B cell (primary cell): ENCODE results near the gene TNFRSF19. TPM values are rescaled to one million over a fixed set of nuclear protein-coding genes. Genes with fewer than 3 reads are reported as not detected.

Experiments used
- ATAC-seq: fragments of 200-7000 bp; cut with Tn5 transposase; one replicate; pipeline ENCODE4 v1.10.0; 2021; ENCODE audit warnings: low read depth, mild to moderate bottlenecking, moderate number of reproducible peaks, moderate library complexity
- CTCF ChIA-PET: fragments of 350-600 bp; sonication (Branson Sonifier 250); formaldehyde crosslinking; loops from one replicate; lab custom pipeline; 2021; ENCODE audit warnings: antibody characterized with exemption, inconsistent platforms; lab: Charles Lee
- POLR2A ChIA-PET: fragments of 350-600 bp; sonication (Branson Sonifier 250); formaldehyde crosslinking; loops from one replicate; lab custom pipeline; 2021; ENCODE audit warnings: antibody characterized with exemption; lab: Charles Lee
- DNase-seq: peaks from one replicate; pipeline ENCODE4 v3.0.0; 2013
- H2AFZ ChIP-seq: 2 replicates; pipeline ENCODE4 v1.6.1; 2012; ENCODE audit warnings: mild to moderate bottlenecking, low read depth, low read length; ENCODE audit not compliant: insufficient read depth, poor library complexity, severe bottlenecking
- H3K27ac ChIP-seq, 2 donors: 1 replicate in 1 of 2; 2 replicates in 1 of 2; pipeline ENCODE4 v1.5.1; 2012 to 2013; ENCODE audit warnings: low read length in 2 of 2, mild to moderate bottlenecking in 2 of 2, moderate library complexity in 1 of 2
- H3K27me3 ChIP-seq, 4 experiments: fragments of 200-600 bp in 1 of 4; sonication (generic) in 1 of 4; replicated peaks in 1 of 4; 1 replicate in 2 of 4; 2 replicates in 2 of 4; pipeline versions ENCODE4 v1.6.1 to v1.7.0; 2013 to 2016; ENCODE audit warnings: low read length in 3 of 4, mild to moderate bottlenecking in 2 of 4, mixed read lengths in 1 of 4, moderate library complexity in 1 of 4; ENCODE audit not compliant: insufficient read depth in 4 of 4, control insufficient read depth in 3 of 4; ENCODE audit errors: control extremely low read depth in 1 of 4
- H3K36me3 ChIP-seq, 2 experiments: replicated peaks in 1 of 2; 1 replicate in 1 of 2; 2 replicates in 1 of 2; pipeline versions ENCODE4 v1.6.1 to v1.7.1; 2013; ENCODE audit warnings: low read length in 1 of 2; ENCODE audit not compliant: insufficient read depth in 2 of 2, control insufficient read depth in 1 of 2; ENCODE audit errors: control extremely low read depth in 1 of 2, extremely low read depth in 1 of 2
- H3K4me1 ChIP-seq, 2 donors: fragments of 200-600 bp in 1 of 2; sonication (generic) in 1 of 2; 1 replicate in 1 of 2; 2 replicates in 1 of 2; pipeline versions ENCODE4 v1.5.1 to v1.6.1; 2013 to 2017; ENCODE audit warnings: low read length in 2 of 2; ENCODE audit not compliant: control insufficient read depth in 2 of 2, insufficient read depth in 2 of 2
- H3K4me2 ChIP-seq: replicated peaks from 2 replicates; pipeline ENCODE3; 2012; ENCODE audit warnings: mild to moderate bottlenecking, low read depth, low read length; ENCODE audit not compliant: poor library complexity, severe bottlenecking
- H3K4me3 ChIP-seq, 5 experiments: fragments of 200-600 bp in 1 of 5; sonication (generic) in 1 of 5; 1 replicate in 3 of 5; 2 replicates in 2 of 5; pipeline versions ENCODE4 v1.5.1 to v1.7.0; 2011 to 2016; ENCODE audit warnings: low read length in 4 of 5, mild to moderate bottlenecking in 4 of 5, low read depth in 2 of 5, control low read depth in 1 of 5, moderate library complexity in 1 of 5; ENCODE audit not compliant: insufficient read depth in 1 of 5; ENCODE audit errors: control extremely low read depth in 1 of 5, extremely low read depth in 1 of 5
- H3K79me2 ChIP-seq: fragments of 200-600 bp; sonication (generic); one replicate; pipeline ENCODE4 v1.6.0; 2016; ENCODE audit warnings: low read length; ENCODE audit not compliant: control insufficient read depth, insufficient read depth
- H3K9ac ChIP-seq: fragments of 200-600 bp; sonication (generic); 2 replicates; pipeline ENCODE4 v1.6.1; 2017; ENCODE audit warnings: mild to moderate bottlenecking, low read length, moderate library complexity
- H3K9me3 ChIP-seq, 3 donors: one replicate each; pipeline versions ENCODE4 v1.6.1 to v1.7.1; 2013; ENCODE audit warnings: low read length in 2 of 3; ENCODE audit not compliant: control insufficient read depth in 2 of 3, insufficient read depth in 1 of 3; ENCODE audit errors: control extremely low read depth in 1 of 3
- H4K20me1 ChIP-seq: 2 replicates; pipeline ENCODE4 v1.6.0; 2012; ENCODE audit warnings: mild to moderate bottlenecking, low read length; ENCODE audit not compliant: insufficient read depth, control insufficient read depth, poor library complexity, severe bottlenecking
- H3K27ac Mint-ChIP-seq: one replicate; pipeline ENCODE4 v1.8.0; 2021; ENCODE audit warnings: mixed read lengths
- H3K27me3 Mint-ChIP-seq: one replicate; pipeline ENCODE4 v1.8.0; 2021; ENCODE audit warnings: mixed read lengths
- H3K4me1 Mint-ChIP-seq: one replicate; pipeline ENCODE4 v1.8.0; 2021; ENCODE audit warnings: mixed read lengths
- H3K4me3 Mint-ChIP-seq: one replicate; pipeline ENCODE4 v1.8.0; 2021; ENCODE audit warnings: mixed read lengths
- H3K9me3 Mint-ChIP-seq: one replicate; pipeline ENCODE4 v1.8.0; 2022; ENCODE audit warnings: mixed read lengths; ENCODE audit not compliant: insufficient read depth
- EZH2 ChIP-seq: IDR thresholded peaks from 2 replicates; pipeline ENCODE4 v1.6.1; 2012; ENCODE audit warnings: borderline replicate concordance, low read depth, mild to moderate bottlenecking, moderate library complexity, low read length; ENCODE audit not compliant: insufficient read depth, poor library complexity, severe bottlenecking
- WGBS: methylation state at CpG from one replicate; pipeline ENCODE4 v1.1.5; 2013; ENCODE audit warnings: missing lambda C conversion rate; ENCODE audit not compliant: insufficient coverage; 5-methylcytosine and 5-hydroxymethylcytosine counted together
- intact Hi-C: fragments of 100-400 bp; cut with micrococcal nuclease; formaldehyde crosslinking; loops from one replicate; pipeline ENCODE4 v1.10.0; 2022
- polyA plus RNA-seq: library from polyadenylated mRNA; depleted of rRNA; stranded (reverse); fragments of >200 nt; gene quantifications from 2 replicates; pipeline ENCODE4 v1.2.3, GENCODE V29; 2012
- total RNA-seq, 2 donors: library from RNA; stranded (reverse); fragments of 120-200 nt in 1 of 2; gene quantifications; 1 replicate in 1 of 2; 2 replicates in 1 of 2; pipeline versions ENCODE4 v1.2.3 to v1.2.4, GENCODE V29; 2013 to 2022
- TF ChIP-seq, protein P1 (sequence below): fragments of 200-600 bp; IDR thresholded peaks from one replicate; pipeline ENCODE4 v1.8.0; 2022; ENCODE audit warnings: antibody characterized with exemption, mild to moderate bottlenecking

TNFRSF19 gene
- total and polyA plus RNA-seq, 2 donors (not counting 1 experiment from before 2014, with no cell fraction given): 0.36 TPM; not detected in 1

DNA sequence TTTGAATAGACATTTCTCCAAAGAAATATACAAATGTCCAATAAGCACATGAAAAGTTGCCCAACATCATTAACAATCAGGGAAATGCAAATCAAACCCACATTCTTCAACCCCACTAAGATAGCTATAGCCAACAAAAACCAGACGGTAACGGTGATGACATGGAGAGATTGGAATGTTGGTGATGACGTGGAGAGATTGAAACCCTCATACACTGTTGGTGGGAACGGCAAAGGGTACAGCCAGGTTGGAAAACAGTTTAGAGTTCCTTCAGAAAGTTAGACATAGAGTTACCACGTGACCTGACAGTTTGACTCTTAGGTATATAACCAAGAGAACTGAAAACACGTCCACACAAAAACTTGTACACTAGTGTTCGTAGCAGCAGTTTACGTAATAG is 48.1 kb downstream of the TNFRSF19 start:
- no peak for TF ChIP-seq EZH2
- TF ChIP-seq, protein P1, sequence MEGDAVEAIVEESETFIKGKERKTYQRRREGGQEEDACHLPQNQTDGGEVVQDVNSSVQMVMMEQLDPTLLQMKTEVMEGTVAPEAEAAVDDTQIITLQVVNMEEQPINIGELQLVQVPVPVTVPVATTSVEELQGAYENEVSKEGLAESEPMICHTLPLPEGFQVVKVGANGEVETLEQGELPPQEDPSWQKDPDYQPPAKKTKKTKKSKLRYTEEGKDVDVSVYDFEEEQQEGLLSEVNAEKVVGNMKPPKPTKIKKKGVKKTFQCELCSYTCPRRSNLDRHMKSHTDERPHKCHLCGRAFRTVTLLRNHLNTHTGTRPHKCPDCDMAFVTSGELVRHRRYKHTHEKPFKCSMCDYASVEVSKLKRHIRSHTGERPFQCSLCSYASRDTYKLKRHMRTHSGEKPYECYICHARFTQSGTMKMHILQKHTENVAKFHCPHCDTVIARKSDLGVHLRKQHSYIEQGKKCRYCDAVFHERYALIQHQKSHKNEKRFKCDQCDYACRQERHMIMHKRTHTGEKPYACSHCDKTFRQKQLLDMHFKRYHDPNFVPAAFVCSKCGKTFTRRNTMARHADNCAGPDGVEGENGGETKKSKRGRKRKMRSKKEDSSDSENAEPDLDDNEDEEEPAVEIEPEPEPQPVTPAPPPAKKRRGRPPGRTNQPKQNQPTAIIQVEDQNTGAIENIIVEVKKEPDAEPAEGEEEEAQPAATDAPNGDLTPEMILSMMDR: no peak
- H3K4me2 ChIP-seq: no peak overlapping the region
- H3K9ac ChIP-seq: no peak overlapping the region
- H3K4me3 Mint-ChIP-seq: no peak overlapping the region
- H3K4me3 ChIP-seq: no peak overlapping the region
- H3K9me3 Mint-ChIP-seq: no peaks in the 10 kb centered on the region
- H3K9me3 ChIP-seq: no peaks in the 10 kb centered on the region
- POLR2A ChIA-PET: no interaction called here
- no peaks in the 10 kb centered on the region for H4K20me1 ChIP-seq
- ATAC-seq (no peak), DNase-seq (no peak)
- peaks cover 13% of the 10 kb centered on the region for H3K27me3 Mint-ChIP-seq
- no peaks in the 10 kb centered on the region for H3K79me2 ChIP-seq
- no peaks in the 10 kb centered on the region for H3K4me1 Mint-ChIP-seq
- no peak overlapping the region for H3K27ac ChIP-seq
- H3K36me3 ChIP-seq: no peaks in the 10 kb centered on the region
- no peaks in the 10 kb centered on the region for H3K4me1 ChIP-seq
- no peak overlapping the region for H2AFZ ChIP-seq
- CTCF ChIA-PET: no interaction called here
- intact Hi-C loops: no loop called here
- H3K27ac Mint-ChIP-seq: no peak overlapping the region
- peaks cover 0 to 6% (median 0%) of the 10 kb centered on the region in 4 experiments for H3K27me3 ChIP-seq
- WGBS: 94% methylated on average over 3 of the region's 8 CpGs

DNA sequence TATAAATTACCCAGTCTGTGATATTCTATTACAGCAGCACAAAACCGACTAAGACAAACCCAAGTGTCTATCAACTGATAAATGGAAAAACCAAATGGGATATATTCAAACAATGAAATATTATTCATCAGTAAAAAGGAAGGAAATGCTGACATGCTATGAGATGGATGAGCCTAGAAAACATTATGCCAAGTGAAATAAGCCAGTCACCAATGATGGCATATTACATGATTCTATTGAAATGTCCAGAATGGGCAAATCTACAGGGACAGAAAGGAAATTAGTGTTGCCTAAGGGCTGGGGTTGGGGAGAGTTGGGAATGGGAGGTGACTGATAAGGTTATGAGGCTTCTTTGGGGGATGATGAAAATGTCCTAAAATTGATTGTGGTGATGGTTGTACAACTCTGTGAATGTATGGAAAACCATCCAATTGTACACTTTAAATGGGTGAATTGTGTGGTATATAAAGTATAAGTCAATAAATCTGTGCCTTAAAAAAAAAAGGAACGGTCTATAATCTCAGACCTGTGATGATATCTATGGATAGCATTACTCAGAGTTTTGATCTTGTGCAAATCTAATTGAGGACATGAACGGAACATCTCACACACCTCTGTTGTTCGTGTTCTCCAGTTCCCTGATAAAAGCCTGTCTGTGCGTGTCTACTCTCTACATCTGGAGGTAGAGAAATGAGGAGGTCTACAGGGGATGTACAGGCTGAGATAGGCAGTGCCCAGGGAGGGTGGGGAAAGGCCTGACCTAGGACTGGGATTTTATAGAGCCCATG is 49.0 kb downstream of the TNFRSF19 start:
- H3K9me3 ChIP-seq: no peaks in the 10 kb centered on the region
- no peak overlapping the region for H3K4me3 ChIP-seq
- H3K27me3 Mint-ChIP-seq: peaks cover 6% of the 10 kb centered on the region
- H3K4me2 ChIP-seq: no peak overlapping the region
- no peak overlapping the region for H3K27ac Mint-ChIP-seq
- no peaks in the 10 kb centered on the region for H3K4me1 ChIP-seq
- H3K36me3 ChIP-seq: no peaks in the 10 kb centered on the region
- H3K27me3 ChIP-seq: peaks cover 0 to 6% (median 0%) of the 10 kb centered on the region in 4 experiments
- ChIA-PET POLR2A (no interaction called here), CTCF (no interaction called here)
- H3K4me3 Mint-ChIP-seq: no peak overlapping the region
- no peak for DNase-seq
- H3K9me3 Mint-ChIP-seq: no peaks in the 10 kb centered on the region
- no peak for ATAC-seq
- intact Hi-C loops: no loop called here
- TF ChIP-seq, protein P1: no peak
- no peak for TF ChIP-seq EZH2
- H4K20me1 ChIP-seq: no peaks in the 10 kb centered on the region
- no peak overlapping the region for H3K27ac ChIP-seq
- no peaks in the 10 kb centered on the region for H3K4me1 Mint-ChIP-seq
- no peaks in the 10 kb centered on the region for H3K79me2 ChIP-seq
- H2AFZ ChIP-seq: no peak overlapping the region
- no peak overlapping the region for H3K9ac ChIP-seq
- 100% methylated on average over 1 of the region's 5 CpGs for WGBS
